HG03439 (cell line): ENCODE results near the gene RBM5.

Experiments used
- ATAC-seq: cut with Tn5 transposase; IDR thresholded peaks from one replicate; pipeline ENCODE4 v1.9.1; 2021; ENCODE audit warnings: mild to moderate bottlenecking, moderate library complexity; ENCODE audit not compliant: unreplicated experiment

Gene RBM5

DNA sequence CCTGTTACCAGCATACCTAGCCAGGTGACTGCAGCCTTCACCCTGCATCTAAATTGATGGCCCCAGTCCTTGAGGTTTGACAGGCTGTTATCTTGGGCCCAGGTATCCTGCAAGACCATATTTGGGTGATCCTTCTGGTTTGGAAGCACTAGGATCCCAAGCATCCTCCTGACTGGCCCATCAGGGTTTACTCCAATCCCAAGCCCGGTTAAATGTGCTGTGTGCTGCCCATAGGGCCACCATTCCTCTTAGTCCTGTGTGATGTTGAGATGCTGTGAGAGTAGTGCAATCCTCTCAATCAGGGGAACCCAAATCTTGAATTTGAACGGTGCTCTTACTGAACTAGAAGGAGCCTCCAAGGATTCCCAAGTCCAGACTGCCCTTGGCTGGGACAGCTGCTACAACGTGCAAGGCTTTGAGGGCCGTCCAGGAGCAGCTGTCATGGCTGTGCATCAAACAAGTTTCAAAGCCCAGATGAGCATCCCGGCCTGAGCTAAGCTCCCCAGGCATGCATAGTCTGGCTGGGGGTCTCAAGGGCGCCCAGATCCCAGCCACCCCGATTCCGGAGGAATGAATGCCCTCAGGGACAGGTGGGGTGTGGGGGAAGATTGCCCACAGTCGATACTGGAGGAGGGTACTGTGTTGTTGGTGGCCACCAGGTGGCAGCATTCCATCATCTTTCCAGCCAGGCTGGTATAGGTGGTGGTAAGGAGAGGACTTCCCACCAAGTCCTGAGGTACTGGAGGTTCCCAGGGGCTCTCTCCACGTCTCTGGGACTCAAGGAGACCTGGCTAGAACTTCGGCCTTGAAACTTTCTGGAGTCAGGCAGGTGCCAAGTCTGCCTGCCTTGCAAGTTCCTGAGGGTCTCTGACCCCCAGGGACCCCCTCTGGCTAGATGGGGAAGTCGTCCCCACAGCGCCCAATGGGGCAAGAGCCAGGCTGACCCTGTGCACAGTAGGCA is 32.6 kb downstream of the RBM5 start:
- ATAC-seq: peak; percentile 46

DNA sequence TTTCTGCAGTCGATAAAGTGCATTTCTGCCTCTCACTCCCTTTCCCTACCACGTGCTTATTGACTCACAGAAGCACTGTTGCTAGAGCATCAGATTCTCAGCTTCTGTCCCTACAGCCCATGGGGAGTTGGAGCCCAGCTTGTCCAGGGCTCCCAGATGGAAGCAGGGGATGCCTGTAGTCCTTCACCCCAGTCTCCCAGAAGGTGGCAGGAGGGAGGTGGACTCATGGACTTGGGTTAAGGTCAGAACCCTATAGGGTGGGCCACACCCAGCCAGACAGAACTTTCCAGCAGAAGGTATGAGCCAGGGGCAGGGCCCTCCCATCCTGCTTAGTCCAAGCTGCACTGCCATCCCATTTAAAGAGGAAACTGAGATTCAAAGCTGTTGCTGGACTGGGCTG is 33.4 kb downstream of the RBM5 start:
- no peak for ATAC-seq

DNA sequence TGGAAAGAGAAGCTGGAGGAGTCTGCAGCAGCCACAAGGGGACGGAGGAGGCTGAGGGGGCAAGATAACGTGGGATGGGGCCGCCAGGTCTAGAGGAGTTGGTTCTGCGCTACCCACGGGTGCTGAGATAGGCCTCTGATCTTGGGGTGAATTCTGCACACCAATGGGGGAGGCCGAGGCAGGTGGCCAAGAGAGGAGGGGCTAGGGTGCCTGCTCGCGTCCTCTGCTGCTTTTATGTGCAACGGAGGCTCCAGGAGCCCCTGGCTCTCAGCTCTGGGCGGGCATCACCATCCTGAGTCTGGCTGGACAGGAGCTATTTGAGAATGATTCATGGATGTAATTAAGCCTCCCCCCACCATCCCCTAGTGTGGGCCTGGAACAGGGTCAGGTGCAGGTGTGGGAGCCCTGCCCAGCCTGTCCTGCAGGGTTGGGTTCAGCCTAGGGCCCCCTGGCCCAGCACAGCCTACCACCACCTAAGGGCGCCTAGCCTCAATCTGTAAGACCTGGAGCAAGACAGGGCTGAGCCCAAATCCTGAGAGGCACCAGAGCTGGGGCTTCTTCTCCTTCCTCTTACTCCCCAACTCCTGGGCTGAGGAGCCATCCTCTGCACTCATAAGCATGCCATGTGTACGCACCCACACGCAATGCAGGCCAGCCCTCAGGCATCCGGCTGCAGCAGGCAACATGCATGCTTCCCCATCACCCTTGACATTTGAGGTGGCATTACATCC is 34.1 kb downstream of the RBM5 start:
- ATAC-seq: no peak

DNA sequence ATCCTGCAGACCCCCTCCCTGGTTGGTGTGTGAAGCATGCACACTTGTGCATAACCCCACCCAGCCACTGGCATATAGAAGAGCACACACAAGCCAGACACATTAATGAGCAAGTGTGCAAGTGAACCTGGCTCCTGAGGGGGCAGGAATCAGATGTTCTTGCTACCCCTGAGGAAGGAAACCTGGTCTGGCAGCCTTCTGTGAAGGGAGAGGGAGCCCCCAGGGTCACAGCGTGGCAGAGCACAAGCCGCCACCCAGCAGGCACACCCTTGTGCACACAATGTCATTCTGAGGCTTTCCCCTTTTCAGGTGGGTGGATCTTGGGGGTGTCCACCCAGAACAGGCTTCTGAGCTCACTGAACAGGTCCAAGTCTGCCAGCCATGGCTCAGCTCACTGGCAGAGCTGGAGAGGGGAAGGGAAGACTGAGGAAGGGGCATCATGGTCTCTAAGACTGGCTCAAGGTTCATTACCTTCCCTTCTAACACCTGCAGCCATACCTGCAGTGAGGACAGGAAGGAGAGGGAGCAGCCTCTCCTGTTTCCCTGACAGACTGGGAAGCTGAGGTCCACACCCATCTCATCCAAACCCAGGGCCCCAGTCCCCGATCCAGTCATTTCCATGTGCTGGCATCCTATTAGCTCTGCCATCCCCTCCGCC is 34.8 kb downstream of the RBM5 start:
- no peak for ATAC-seq

DNA sequence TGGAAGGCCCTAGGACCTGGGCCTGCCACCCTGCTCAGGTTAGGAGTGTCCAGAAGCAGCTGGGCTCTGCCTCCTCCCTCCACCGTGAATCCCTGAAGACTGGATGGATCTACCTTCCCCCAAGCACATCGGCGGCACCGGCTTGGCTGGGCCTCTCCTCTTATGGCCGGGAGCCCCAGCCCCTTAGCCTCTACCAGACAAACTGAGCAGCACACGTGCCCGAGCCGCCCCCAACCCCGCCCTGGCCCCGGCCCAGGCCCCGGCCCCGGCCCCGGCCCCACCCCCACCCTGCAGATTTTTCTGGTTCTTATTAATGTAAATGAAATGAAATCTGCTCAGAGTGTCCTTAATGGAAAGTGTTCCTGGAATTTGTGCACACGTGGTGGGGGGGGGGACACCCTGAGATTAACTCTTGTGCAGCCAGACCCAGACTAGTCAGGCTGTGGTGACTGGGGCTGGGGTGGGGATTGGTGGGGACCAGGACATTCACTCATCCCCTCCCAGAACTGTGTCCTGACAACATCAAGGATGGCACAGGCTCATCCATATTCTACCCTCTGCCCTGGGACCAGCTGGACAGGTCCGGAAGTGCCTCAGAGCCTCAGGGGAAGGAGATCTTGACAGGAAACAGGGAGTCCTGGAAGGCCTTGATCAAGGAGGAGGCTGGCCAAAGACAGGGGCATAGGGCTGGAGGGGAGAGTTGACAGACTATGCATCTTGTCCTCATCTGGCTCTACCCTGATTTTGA is 35.5 kb downstream of the RBM5 start:
- ATAC-seq: no peak

DNA sequence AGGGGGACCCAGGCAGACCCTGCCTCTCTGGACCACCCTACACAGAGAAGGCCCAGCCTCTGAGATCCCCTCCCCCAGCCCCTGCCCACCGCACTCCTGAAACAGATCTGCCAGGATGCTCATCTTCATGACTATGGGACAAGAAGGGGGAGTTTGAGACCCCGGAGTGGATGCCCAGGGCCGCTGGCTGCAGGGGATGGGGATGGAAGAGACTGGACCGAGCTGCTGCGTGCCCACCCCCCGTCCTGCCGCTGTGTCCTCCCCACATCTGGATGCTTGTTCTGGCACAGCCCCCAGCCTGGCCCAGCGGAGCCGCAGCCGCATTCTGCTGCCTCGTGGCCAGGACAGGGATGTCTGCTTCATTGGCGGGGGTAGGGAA is 36.1 kb downstream of the RBM5 start:
- ATAC-seq: no peak

DNA sequence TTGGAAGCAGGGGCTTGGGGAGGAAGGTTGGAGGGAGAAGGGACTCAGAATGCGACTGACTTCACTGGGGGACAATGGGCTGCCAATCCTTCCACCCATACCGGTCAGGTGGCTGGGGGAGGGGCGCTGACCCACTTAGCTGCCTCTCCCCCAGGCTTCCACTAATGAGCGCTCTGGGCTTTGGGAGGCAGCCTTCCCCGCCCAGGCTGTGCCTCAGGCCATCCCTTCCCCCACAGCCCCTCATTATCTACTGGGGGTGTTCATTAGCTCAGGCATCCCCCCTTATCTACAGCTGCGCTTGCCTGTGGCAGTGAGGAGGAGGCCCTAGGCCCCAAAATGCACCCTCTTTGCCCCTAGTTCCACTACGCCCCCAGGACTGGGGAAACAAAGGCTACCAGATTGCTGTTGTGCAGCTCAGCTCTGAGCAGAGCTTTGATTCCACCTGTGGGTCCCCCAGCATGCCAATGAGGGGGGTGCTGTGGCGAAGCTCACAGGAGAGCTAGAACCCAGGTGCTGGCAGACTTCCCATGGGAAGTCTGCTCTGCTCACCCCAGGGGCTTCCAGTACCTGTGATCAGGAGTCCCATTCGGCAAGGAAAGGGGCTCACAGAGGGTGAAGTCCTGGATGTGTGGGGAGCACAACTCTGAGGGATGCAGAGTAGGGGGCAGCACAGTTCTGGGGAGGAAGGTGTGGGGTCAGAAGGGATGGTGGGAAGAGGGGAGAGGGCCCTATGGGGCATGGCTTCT is 37.0 kb downstream of the RBM5 start:
- ATAC-seq: no peak

DNA sequence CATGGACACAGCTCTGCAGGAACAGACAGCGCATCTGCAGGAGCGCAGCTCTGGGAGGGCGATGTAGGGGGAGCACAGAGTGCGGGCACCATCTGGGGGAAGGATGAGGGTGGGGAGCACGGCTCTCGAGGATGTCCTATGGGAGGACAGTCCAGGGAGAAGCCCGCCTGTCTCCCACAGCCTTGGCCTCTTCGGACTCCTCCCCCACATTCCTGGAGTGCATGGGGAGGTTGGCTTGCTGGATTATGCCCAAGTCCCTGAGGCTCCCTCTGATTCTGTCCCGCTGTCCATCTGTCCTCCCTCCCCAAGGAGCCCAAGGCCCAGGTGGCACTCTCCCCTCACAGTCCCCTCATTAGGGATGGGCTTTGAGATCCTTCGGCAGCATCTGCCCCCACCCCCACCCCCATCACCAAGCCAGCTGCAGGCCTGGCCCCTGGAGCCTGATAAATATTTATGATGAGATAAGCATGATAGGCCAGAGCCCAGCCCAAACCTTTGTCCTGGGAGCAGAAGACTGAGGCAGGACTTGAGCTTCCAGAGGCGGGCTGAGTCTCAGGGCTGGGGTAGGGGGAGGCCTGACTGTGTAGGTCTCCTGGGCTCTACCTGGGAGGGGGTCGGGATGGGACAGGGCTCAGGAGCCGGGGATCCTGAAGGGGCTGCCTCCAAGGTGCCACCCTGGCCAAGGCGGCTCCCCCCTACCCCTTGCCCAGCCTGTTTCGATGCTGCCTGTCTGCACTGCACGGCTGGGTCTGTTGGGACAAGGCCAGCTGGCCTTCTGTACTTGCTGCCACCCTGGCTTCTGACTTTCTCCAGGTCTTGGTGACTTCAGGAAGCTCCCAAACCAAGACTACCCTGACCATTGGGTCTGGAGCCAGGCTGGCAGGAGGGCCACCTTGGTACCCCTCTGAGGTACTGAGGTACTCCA is 37.8 kb downstream of the RBM5 start:
- ATAC-seq: no peak

DNA sequence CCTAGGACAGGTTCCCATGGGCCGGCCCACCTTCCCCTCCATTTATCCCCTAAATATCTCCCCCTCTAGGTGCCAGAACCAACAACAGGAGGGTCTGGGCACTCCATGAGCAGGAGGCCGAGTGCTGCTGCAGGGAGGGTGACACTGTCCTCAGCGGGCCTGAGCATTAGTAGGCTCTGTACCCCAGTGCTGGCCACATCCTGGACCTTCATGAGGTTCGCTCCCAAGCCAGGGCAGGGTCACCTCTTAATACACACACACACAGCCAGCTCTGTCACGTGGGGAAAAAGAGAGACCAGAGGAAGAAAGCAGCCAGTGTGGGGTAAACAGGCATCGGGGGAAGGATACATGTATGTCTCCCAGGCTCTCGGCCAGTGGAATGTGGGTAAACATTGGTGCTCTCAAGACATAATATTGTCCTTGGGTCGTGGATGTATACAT is 38.6 kb downstream of the RBM5 start:
- ATAC-seq: no peak

DNA sequence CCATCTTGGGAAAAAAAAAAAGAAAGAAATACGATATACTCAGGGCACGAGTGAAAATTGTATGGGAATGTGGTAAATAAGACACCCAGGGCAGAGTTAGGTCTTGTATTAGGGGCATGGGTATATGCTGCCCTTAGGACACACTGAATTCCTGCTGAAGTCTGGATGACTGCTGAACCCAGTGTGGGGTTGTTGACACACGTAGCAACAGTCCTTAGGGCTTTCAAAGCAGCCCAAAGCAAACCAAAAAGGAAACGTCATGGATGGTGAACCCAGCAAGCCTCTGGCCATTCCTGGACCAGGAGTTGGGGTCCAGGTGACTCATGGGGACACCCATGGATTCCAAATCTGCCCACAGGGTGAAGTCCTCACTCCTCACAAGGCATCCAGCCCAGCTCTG is 39.3 kb downstream of the RBM5 start:
- no peak for ATAC-seq

DNA sequence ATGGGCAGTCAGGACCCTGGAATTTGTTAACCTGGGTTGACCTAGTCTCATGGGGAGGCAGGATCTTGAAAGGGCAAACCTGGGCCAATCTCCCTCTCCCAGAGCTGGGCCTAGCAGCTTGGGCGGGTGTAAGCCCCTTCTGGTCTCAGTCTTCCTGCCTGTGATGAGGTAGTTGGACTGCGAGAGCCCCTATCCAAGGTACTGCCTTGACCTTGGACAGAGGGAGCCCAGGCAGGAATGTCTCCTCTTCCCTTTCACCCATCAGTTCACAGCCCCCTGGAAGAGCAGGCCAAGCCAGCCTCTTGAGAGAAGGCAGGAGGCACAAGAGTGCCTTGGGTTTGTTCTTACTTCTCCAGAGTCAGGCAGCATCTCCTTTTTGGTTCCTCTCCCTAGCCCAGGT is 41.7 kb downstream of the RBM5 start:
- ATAC-seq: no peak

DNA sequence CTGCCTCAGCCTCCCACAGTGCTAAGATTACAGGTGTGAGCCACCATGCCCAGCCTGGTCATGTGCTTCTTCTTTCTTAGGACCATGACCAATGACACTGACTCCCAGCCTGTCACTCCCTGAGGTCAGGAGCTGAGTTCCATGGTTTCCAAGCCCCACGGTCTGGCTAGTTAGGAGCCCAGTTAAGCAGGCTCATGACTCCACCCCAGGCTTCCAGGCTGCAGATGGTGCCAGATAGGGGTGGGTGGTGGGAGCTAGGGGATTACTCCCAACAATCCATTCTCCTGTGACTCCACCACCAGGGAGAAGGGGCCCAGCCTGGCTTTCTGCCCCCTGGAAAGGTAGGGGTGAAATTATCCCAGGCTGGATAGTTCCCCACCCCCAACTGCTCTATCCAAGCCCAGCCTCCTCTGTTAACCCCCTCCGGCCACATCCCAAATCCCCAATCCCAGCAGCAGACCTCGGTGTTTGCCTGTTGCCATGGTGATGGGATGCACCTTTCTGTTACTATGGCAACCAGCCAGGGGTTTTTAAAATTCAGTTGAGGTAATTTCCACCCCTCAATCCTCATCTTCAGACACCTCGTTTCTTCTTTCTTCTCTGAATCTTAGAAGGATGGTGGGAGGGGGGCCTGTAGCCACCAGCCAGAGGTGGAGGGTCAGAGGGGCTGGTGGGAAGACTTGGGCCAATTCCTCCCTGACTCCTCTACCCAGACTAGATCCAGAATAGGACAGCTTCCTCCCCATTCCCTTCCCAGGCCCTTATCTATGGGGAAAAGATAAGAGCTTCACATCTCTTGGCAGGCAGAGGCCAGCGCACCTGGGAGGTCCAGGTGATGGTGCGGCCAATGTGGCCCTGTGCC is 43.9 kb downstream of the RBM5 start:
- ATAC-seq: no peak

DNA sequence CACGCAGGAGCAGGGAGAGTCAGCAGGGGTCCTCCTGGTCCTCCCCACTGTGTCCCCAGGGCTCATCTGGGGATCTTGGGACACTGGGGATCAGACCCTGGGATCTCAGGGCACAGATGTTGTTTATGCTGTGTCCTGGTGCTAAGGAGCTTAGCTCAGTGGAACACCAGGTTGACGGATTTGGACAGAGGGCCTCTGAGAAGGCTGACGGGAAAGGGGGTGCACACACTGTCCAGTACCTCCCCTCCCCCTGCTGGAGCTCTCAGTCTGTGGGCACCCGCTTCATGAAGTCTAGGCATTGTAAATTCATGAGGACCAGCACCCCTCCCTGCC is 44.5 kb downstream of the RBM5 start:
- no peak for ATAC-seq

DNA sequence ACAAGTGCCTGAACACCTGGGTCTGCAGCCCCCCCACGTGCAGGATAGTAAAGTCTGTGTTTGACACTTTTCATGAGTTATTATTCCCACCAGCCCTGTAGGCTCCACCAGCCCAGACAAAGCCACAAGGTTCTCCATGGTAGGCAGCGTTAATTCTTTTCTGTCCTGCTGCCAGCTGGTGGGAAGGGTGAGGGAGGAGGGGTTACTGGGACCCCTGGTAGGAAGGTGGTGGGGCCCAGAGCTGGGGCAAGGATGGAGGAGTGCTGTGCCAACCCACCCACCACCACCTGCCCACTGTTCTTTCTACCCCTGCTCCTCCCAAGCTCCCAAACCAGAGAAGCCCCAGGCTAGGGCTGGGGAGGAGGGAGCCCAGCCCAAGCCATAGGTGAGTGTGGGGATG is 45.6 kb downstream of the RBM5 start:
- no peak for ATAC-seq

DNA sequence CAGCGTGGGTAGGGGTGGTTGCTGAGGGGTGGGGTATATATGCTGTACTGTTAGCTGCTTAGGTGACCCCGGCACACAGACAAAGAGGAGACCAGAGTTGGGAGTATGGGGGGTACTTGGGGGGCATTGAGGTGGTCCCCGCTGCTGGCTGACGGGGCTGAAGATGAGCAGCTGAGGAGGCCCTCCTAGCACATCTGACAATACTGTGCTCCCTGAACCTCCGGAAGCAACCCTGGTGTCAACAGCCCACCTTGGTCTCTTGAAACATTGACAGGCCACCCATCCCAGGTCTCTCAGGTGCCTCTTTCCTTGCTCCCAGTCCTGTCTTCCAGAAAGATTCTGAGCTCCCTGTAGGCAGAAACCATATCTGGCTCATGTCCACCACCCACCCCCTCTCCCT is 47.2 kb downstream of the RBM5 start:
- no peak for ATAC-seq

DNA sequence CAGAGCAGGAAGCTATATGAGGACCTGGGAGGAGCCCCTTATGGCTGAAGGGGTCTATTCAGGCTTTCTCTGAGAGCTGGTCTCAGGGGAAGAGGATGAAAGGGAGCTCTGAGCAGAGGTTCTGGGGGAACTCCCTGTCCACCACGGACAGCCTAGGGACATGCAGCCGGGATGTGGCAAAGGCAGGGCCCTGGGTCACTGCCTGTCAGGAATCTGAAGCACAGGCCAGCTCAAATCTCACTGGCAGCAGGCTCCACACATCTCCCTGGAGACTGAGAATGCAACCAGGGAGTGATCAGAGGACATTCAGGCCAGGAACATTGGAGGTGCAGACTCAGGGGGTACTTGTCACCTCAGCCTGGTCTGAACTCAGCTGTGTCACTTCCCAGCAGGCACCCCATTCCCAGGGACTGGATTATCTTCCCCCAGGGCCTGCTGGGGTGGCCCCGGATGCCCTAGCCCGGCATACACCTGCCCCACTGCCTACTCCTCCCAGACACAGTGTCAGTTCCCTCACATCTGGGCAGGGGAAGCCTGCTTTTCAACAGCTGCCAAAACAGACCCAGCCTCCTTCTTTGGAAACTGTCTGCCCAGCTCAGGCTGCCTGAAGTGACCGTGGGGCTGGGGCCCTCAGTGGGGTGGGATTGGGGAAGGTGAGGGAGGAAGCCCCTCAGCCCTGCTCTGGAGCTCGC is 48.1 kb downstream of the RBM5 start:
- no peak for ATAC-seq

DNA sequence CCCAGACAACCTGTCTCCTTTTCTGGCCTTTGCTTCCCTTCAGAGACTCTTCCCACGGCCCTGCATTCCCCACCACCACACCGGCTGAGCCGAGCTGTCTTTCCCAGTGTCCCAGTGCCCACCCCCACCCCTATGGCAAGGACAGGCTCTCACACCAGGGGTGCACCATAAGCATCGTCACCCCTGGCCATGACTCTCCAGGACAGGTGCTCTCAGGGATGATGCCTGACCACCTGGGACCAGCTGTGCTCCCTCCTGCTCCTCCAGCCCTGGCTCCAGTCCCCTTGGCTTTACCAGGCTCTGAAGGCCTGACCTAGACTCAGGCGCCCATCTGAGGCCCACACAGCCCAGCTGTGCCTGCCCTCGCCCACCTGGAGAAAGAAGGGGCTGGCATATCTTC is 48.8 kb downstream of the RBM5 start:
- no peak for ATAC-seq
